Psoas muscle (tissue), 8 donors: Measurements from ENCODE around the gene NTN4. TPM values are rescaled to one million over a fixed set of nuclear protein-coding genes. Genes with fewer than 3 reads are reported as not detected.

ENCODE experiments used
- ATAC-seq, 4 donors: fragments of 200-7000 bp; cut with Tn5 transposase; one replicate each; pipeline ENCODE4 v1.9.1; 2020; ENCODE audit warnings: moderate library complexity in 3 of 4, mild to moderate bottlenecking in 2 of 4
- DNase-seq, 2 donors: peaks; one replicate each; pipeline ENCODE4 v3.0.0-alpha.2; 2020
- H3K27ac ChIP-seq: fragments of 200-600 bp; one replicate; pipeline ENCODE4 v1.8.0; 2022
- H3K27me3 ChIP-seq, 3 donors: fragments of 200-600 bp in 1 of 3; one replicate each; pipeline versions ENCODE4 v1.6.1 to v1.8.0; 2013 to 2022; ENCODE audit warnings: low read length in 2 of 3, mild to moderate bottlenecking in 2 of 3, moderate library complexity in 1 of 3; ENCODE audit not compliant: insufficient read depth in 3 of 3
- H3K36me3 ChIP-seq, 2 donors: fragments of 200-600 bp in 1 of 2; one replicate each; pipeline versions ENCODE4 v1.6.1 to v1.8.0; 2013 to 2022; ENCODE audit warnings: low read depth in 1 of 2, mild to moderate bottlenecking in 1 of 2, moderate library complexity in 1 of 2; ENCODE audit not compliant: insufficient read depth in 1 of 2
- H3K4me1 ChIP-seq: fragments of 200-600 bp; one replicate; pipeline ENCODE4 v1.8.0; 2022
- H3K4me3 ChIP-seq: fragments of 200-600 bp; one replicate; pipeline ENCODE4 v1.8.0; 2022; ENCODE audit warnings: mild to moderate bottlenecking
- H3K9me3 ChIP-seq: fragments of 200-600 bp; one replicate; pipeline ENCODE4 v1.8.0; 2022
- whole genome bisulfite sequencing, 3 donors: extraction: QIAGEN DNeasy Blood & Tissue Kit; methylation state at CpG; one replicate each; pipeline versions ENCODE4 v1.1.6 to v1.1.7; 2013; 5-methylcytosine and 5-hydroxymethylcytosine counted together
- intact Hi-C, 2 donors: fragments of 100-400 bp; cut with DNase I; formaldehyde crosslinking; loops; one replicate each; pipeline versions ENCODE4 v1.11.0 to v1.14.2; 2022
- polyA plus RNA-seq, 3 donors: library from polyadenylated mRNA; stranded (reverse); fragments of 200-250 nt; gene quantifications; one replicate each; pipeline ENCODE4 v1.2.3, GENCODE V29; 2013
- total RNA-seq, 4 donors: library from RNA; stranded (reverse); fragmentation: NEBNext Ultra II Directional in 2 of 4; extraction: Animal tissue kit (Norgen Biotek cat#: 25700) in 2 of 4; gene quantifications; one replicate each; pipeline versions ENCODE4 v1.2.1 to v1.2.4, GENCODE V29; 2021 to 2023
- TF ChIP-seq, protein P1 (sequence below): fragments of 200-600 bp; IDR thresholded peaks from one replicate; pipeline ENCODE4 v1.8.0; 2022; ENCODE audit warnings: antibody characterized with exemption
- donor health status: healthy with polysubstance abuse.
- donor health status: DM: no; HTN: no; CAD: no; lungs with moderate emphysema.
- donor health status: Bipolar disorder and iron deficiency.
- donor health status: healthy.
- donor health status: DM: yes; HTN: yes; CAD: no.
- donor health status: DM: no; HTN: no; CAD: no.
- donor health status: DM: no; HTN: no; CAD: no.
- donor health status: DM: yes; HTN: yes; CAD: no.

NTN4 gene
- total and polyA plus RNA-seq, 7 donors = 2.9 to 13.3 (median 4.2) TPM

DNA sequence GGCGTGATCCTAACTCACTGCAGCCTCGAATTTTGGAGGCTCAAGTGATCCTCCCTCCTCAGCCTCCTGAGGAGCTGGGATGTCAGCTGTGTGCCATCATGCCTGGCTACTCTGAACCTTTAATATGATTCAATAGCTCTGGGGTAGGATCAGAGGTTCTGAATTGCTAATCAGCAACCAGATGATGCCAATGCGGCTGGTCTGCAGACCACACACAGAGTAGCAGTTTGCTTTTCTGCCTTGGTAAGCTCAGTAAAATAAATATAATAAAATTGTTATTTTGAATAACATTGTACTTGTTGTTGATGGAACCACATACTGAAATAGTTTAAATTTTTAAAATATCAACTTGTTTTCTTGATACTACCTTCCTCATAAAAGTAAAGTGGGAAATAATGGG is 86.6 kb downstream of the NTN4 start:
- no peak for ATAC-seq
- H3K4me3 ChIP-seq = no peak overlapping the region
- TF ChIP-seq, protein P1, sequence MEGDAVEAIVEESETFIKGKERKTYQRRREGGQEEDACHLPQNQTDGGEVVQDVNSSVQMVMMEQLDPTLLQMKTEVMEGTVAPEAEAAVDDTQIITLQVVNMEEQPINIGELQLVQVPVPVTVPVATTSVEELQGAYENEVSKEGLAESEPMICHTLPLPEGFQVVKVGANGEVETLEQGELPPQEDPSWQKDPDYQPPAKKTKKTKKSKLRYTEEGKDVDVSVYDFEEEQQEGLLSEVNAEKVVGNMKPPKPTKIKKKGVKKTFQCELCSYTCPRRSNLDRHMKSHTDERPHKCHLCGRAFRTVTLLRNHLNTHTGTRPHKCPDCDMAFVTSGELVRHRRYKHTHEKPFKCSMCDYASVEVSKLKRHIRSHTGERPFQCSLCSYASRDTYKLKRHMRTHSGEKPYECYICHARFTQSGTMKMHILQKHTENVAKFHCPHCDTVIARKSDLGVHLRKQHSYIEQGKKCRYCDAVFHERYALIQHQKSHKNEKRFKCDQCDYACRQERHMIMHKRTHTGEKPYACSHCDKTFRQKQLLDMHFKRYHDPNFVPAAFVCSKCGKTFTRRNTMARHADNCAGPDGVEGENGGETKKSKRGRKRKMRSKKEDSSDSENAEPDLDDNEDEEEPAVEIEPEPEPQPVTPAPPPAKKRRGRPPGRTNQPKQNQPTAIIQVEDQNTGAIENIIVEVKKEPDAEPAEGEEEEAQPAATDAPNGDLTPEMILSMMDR = no peak
- DNase-seq = no peak
- intact Hi-C loops = no loop called here
- no peaks in the 10 kb centered on the region for H3K9me3 ChIP-seq
- no peaks in the 10 kb centered on the region for H3K4me1 ChIP-seq
- H3K27me3 ChIP-seq = no peaks in the 10 kb centered on the region
- H3K27ac ChIP-seq = no peak overlapping the region
- no peaks in the 10 kb centered on the region for H3K36me3 ChIP-seq
- WGBS, 3 donors = 91 to 92% (median 91%) methylated on average over 3 of the region's 3 CpGs

DNA sequence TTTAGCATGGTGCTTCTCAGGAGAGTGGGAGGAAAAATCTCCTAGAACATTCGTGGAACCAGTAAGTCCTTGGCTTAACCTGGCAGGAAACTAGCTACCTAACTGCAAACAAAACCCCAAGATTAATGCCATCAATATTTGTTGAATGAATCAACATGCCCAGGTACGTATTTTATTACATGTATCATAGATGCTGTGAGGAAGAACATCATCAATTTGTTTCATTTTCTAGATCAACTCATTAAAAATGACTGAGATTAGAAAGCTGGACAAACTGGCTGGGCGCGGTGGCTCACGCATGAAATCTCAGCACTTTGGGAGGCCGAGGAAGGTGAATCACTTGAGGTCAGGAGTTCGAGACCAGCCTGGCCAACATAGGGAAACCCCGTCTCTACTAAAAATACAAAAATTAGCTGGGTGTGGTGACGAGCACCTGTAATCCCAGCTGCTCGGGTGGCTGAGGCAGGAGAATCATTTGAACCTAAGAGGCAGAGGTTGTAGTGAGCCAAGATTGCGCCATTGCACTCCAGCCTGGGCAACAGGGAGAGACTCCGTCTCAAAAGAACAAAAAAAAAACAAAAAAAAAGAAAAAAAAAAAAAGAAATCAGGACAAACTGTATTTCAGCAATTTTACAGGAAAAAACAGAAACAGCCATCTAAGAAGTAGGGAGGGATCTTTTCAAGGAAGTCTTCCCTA is 88.7 kb downstream of the NTN4 start:
- WGBS, 3 donors = 69 to 80% (median 70%) methylated on average over 12 of the region's 12 CpGs
- Histone ChIP-seq H3K27me3 (no peaks in the 10 kb centered on the region), H3K4me1 (no peaks in the 10 kb centered on the region), H3K9me3 (no peaks in the 10 kb centered on the region), H3K4me3 (no peak overlapping the region), H3K27ac (no peak overlapping the region), H3K36me3 (no peaks in the 10 kb centered on the region)
- ATAC-seq = no peak
- intact Hi-C loops = no loop called here
- DNase-seq = peak in 1 of 2 donors; percentile 59
- TF ChIP-seq, protein P1 = no peak

DNA sequence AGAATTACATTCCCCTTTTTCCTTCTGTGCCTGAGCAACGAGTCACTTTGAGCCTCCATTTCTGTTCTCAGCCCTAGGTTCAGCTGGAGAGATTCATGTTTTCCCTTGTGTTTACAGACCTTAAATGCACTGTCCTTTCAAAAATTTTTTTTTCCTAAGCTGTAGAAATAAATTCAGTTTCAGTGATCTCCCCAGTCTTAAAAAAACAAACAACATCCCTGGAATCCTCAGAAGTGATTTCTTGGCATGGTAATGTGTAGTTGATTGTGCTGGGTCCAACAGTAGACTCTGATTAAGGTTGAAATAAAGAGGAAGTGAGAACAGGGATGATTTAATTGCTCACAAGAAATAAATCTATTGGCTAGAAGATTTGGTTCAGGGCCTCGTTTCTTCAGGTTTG is 89.3 kb downstream of the NTN4 start:
- ATAC-seq = no peak
- H3K27ac ChIP-seq = no peak overlapping the region
- no peaks in the 10 kb centered on the region for H3K36me3 ChIP-seq
- no peak overlapping the region for H3K4me3 ChIP-seq
- TF ChIP-seq, protein P1 = no peak
- no peaks in the 10 kb centered on the region for H3K27me3 ChIP-seq
- 57 to 60% (median 58%) methylated on average over 2 of the region's 2 CpGs for WGBS, 3 donors
- H3K9me3 ChIP-seq = no peaks in the 10 kb centered on the region
- H3K4me1 ChIP-seq = no peaks in the 10 kb centered on the region
- DNase-seq = no peak
- intact Hi-C loops = no loop called here

DNA sequence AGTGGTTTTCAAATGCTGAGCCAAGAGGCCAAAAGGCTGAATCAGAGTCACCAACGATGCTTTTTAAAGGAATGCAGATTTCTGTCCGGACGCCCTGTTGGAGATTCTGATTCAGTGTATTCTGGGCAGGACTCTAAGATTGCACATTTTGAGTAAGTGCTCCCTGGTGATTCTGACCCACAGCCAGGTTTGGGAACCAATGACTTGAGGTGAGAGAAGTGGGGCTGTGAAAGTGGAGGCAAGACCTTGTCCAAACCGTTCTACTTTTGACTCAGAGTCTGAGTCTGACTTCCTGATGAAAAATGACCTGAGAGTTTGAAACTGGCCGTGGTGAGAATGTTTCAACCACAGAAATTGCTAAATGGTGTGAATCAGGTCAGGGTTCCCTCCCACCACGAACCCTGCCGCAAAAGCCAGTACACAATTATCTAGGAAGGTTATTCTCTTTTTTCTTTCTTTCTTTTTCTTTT is 90.2 kb downstream of the NTN4 start:
- intact Hi-C loops = no loop called here
- ATAC-seq (peak in 1 of 4 donors; percentile 40), DNase-seq (no peak)
- Histone ChIP-seq H3K9me3 (no peaks in the 10 kb centered on the region), H3K4me3 (no peak overlapping the region), H3K36me3 (no peaks in the 10 kb centered on the region), H3K4me1 (no peaks in the 10 kb centered on the region), H3K27me3 (no peaks in the 10 kb centered on the region), H3K27ac (no peak overlapping the region)
- WGBS, 3 donors = 53 to 68% (median 55%) methylated on average over 7 of the region's 7 CpGs
- TF ChIP-seq, protein P1 = no peak

DNA sequence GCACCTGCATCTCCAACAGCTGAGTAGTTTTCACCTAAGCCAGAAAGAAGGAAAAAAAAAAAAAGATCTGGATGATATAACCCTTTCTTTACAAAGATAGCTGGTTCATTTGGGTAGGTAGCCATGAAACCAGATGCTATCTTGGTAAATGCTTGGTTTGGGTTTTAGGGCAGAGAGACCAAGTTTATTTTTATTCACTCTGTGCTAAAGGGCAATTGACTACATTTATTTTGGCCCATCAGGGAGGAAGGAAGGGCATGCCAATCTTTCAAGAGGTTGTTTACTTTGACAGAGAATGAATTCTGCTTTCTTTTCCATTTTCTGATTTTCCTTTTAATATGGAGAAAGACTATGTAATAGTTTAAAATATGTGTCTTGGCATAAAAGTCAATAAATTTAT is 91.0 kb downstream of the NTN4 start:
- Histone ChIP-seq H3K4me1 (no peaks in the 10 kb centered on the region), H3K27me3 (no peaks in the 10 kb centered on the region), H3K9me3 (no peaks in the 10 kb centered on the region), H3K4me3 (no peak overlapping the region), H3K36me3 (no peaks in the 10 kb centered on the region), H3K27ac (no peak overlapping the region)
- TF ChIP-seq, protein P1 = no peak
- DNase-seq (no peak), ATAC-seq (no peak)
- intact Hi-C loops = no loop called here
